HepG2 (cell line): ENCODE results near the gene NOTCH4. TPM values are rescaled to one million over a fixed set of nuclear protein-coding genes. Genes with fewer than 3 reads are reported as not detected.

Source experiments
- ATF1 ChIP-seq: IDR thresholded peaks from 2 replicates; pipeline ENCODE4 v1.6.1; 2016; ENCODE audit warnings: mild to moderate bottlenecking, control low read depth
- ATF4 ChIP-seq, 2 experiments: fragments of 450-650 bp in 1 of 2; sonication (generic) in 1 of 2; formaldehyde crosslinking; IDR thresholded peaks; 2 replicates each; pipeline versions ENCODE4 v1.5.0 to v1.8.0; 2020 to 2022; ENCODE audit warnings: mild to moderate bottlenecking in 1 of 2, missing genetic modification reagents in 1 of 2
- ETV6 ChIP-seq: sonication (generic); formaldehyde crosslinking; conservative IDR thresholded peaks from 2 replicates; pipeline ENCODE4 v1.4.0; 2020; ENCODE audit warnings: missing genetic modification reagents
- GATAD1 ChIP-seq: IDR thresholded peaks from 2 replicates; pipeline ENCODE4 v1.6.1; 2016; ENCODE audit warnings: missing genetic modification reagents, missing compliant biosample characterization
- GMEB2 ChIP-seq: IDR thresholded peaks from 2 replicates; pipeline ENCODE4 v1.6.1; 2016; ENCODE audit warnings: missing biosample characterization, missing genetic modification reagents, low read depth
- KLF12 ChIP-seq: sonication (generic); formaldehyde crosslinking; IDR thresholded peaks from 2 replicates; pipeline ENCODE4 v1.4.0; 2020; ENCODE audit warnings: missing genetic modification reagents, borderline replicate concordance
- MAFG ChIP-seq: sonication (generic); formaldehyde crosslinking; IDR thresholded peaks from 2 replicates; pipeline ENCODE4 v1.5.1; 2020; ENCODE audit warnings: mild to moderate bottlenecking, missing genetic modification reagents
- MAFK ChIP-seq, 2 experiments: IDR thresholded peaks in 1 of 2; conservative IDR thresholded peaks in 1 of 2; 2 replicates each; pipeline ENCODE4 v1.6.1; 2011; ENCODE audit warnings: improper control_type of control experiment in 2 of 2, low read length in 2 of 2
- MYNN ChIP-seq: sonication (generic); formaldehyde crosslinking; IDR thresholded peaks from 2 replicates; pipeline ENCODE4 v1.4.0; 2020; ENCODE audit warnings: mild to moderate bottlenecking, low read depth, missing genetic modification reagents
- NBN ChIP-seq: fragments of 450-650 bp; conservative IDR thresholded peaks from 2 replicates; pipeline ENCODE4 v1.6.1; 2017
- NFKBIZ ChIP-seq: IDR thresholded peaks from 2 replicates; pipeline ENCODE4 v1.6.1; 2018; ENCODE audit warnings: missing genetic modification reagents, missing compliant biosample characterization
- NR0B2 ChIP-seq: sonication (generic); formaldehyde crosslinking; IDR thresholded peaks from 2 replicates; pipeline ENCODE4 v1.4.0; 2020; ENCODE audit warnings: mild to moderate bottlenecking, missing genetic modification reagents
- NR2F2 ChIP-seq: IDR thresholded peaks from 2 replicates; pipeline ENCODE4 v1.6.1; 2012; ENCODE audit warnings: low read depth, inconsistent platforms, borderline replicate concordance
- PHF21A ChIP-seq: sonication (generic); formaldehyde crosslinking; IDR thresholded peaks from 2 replicates; pipeline ENCODE4 v1.5.0; 2020; ENCODE audit warnings: mild to moderate bottlenecking, missing genetic modification reagents
- RBAK ChIP-seq: sonication (generic); formaldehyde crosslinking; IDR thresholded peaks from 2 replicates; pipeline ENCODE4 v1.5.1; 2020; ENCODE audit warnings: mild to moderate bottlenecking, missing genetic modification reagents
- SNRNP70 ChIP-seq: fragments of 200-400 bp; formaldehyde crosslinking; IDR thresholded peaks from 2 replicates; pipeline ENCODE4 v1.6.1; 2017; ENCODE audit warnings: mild to moderate bottlenecking, low read depth, low read length, moderate library complexity
- SUZ12 ChIP-seq: fragments of 150-350 bp; IDR thresholded peaks from 2 replicates; pipeline ENCODE4 v1.6.1; 2014; ENCODE audit warnings: low read depth, low read length
- TBL1XR1 ChIP-seq: fragments of 150-350 bp; IDR thresholded peaks from 2 replicates; pipeline ENCODE4 v1.6.1; 2014; ENCODE audit warnings: borderline replicate concordance, low read length; ENCODE audit not compliant: partially characterized antibody
- TEF ChIP-seq: sonication (generic); formaldehyde crosslinking; IDR thresholded peaks from 2 replicates; pipeline ENCODE4 v1.5.0; 2020; ENCODE audit warnings: missing genetic modification reagents
- UBTF ChIP-seq: sonication (generic); formaldehyde crosslinking; IDR thresholded peaks from 2 replicates; pipeline ENCODE4 v1.4.0; 2020; ENCODE audit warnings: mild to moderate bottlenecking, missing genetic modification reagents
- ZMYM2 ChIP-seq: sonication (generic); formaldehyde crosslinking; IDR thresholded peaks from 2 replicates; pipeline ENCODE4 v1.8.0; 2022; ENCODE audit warnings: mild to moderate bottlenecking, missing genetic modification reagents
- ZNF468 ChIP-seq: sonication (generic); formaldehyde crosslinking; IDR thresholded peaks from 2 replicates; pipeline ENCODE4 v1.8.0; 2022; ENCODE audit warnings: mild to moderate bottlenecking, moderate library complexity, missing genetic modification reagents
- ZNF563 ChIP-seq: sonication (generic); formaldehyde crosslinking; IDR thresholded peaks from 2 replicates; pipeline ENCODE4 v1.8.0; 2022; ENCODE audit warnings: mild to moderate bottlenecking, moderate library complexity, missing genetic modification reagents
- ZNF569 ChIP-seq: sonication (generic); formaldehyde crosslinking; IDR thresholded peaks from 2 replicates; pipeline ENCODE4 v1.5.0; 2020; ENCODE audit warnings: mild to moderate bottlenecking, missing genetic modification reagents, moderate library complexity, borderline replicate concordance
- polyA plus RNA-seq, 8 experiments: library from polyadenylated mRNA; depleted of rRNA in 3 of 8; stranded (reverse) in 7 of 8; unstranded in 1 of 8; fragments of >200 nt; fragmentation: Illumina TruSeq in 4 of 8; extraction: Trizol in 4 of 8; gene quantifications; 2 replicates each; pipeline versions ENCODE4 v1.2.1 to v1.2.3, GENCODE V29; 2011 to 2016; ENCODE audit warnings: low read depth in 4 of 8, missing spikeins in 1 of 8, mixed read lengths in 1 of 8; ENCODE audit not compliant: insufficient read depth in 1 of 8
- total RNA-seq, 5 experiments: library from RNA; depleted of rRNA; stranded (reverse); fragments of >200 nt; fragmentation: Illumina TruSeq; extraction: Trizol; gene quantifications; 2 replicates each; pipeline ENCODE4 v1.2.3, GENCODE V29; 2016; ENCODE audit warnings: low read depth in 1 of 5

The NOTCH4 gene
- total and polyA plus RNA-seq, 2 of the 13 experiments (the other 11 are each of a cell fraction or from before 2014, with no cell fraction given): 0.51 to 0.83 TPM

GRCh38 chr6:32195902-32196681 is 27.8 kb downstream of the NOTCH4 start (continued):
- no peak for TF ChIP-seq NFKBIZ
- TF ChIP-seq NBN: no peak
- peak; percentile 66; the same call in 1 of the 2 replicates for TF ChIP-seq ZNF563
- no peak for TF ChIP-seq ZNF569 (CRISPR knock-in tag)
- TF ChIP-seq GATAD1 (CRISPR knock-in tag): peak; percentile 90
- peak; percentile 92 to 98 for TF ChIP-seq MAFK (conservative IDR thresholded peaks at IDR 0.05 in 1 of 2, IDR thresholded peaks at IDR 0.05 in 1 of 2; ENCODE audit: low read length in 2 of 2)
- TF ChIP-seq ZMYM2 (CRISPR knock-in tag): no peak
- TF ChIP-seq TEF (CRISPR knock-in tag): no peak; the same call in 1 of the 2 replicates
- TF ChIP-seq ATF1 (CRISPR knock-in tag): peak; percentile 77
- TF ChIP-seq ZNF468: no peak
- no peak for TF ChIP-seq MYNN
- TF ChIP-seq ETV6 (CRISPR knock-in tag): no peak; the same call in 1 of the 2 replicates
- peak; percentile 91 for TF ChIP-seq GMEB2 (CRISPR knock-in tag)
- TF ChIP-seq TBL1XR1: peak; percentile 66
- peak; percentile 28; the same call in 1 of the 2 replicates for TF ChIP-seq NR0B2 (CRISPR knock-in tag)
- TF ChIP-seq ATF4 (CRISPR knock-in tag; IDR thresholded peaks at IDR 0.05): 0 out of 4 replicates have a peak, but pooled peaks of 1 of the 2 experiments have one; percentile 29
- no peak for TF ChIP-seq KLF12 (CRISPR knock-in tag)
- TF ChIP-seq MAFG (CRISPR knock-in tag): peak; percentile 82; the same call in 1 of the 2 replicates
- TF ChIP-seq UBTF (CRISPR knock-in tag): peak; percentile 72
- TF ChIP-seq SUZ12: no peak
- peak; percentile 69; the same call in 1 of the 2 replicates for TF ChIP-seq PHF21A (CRISPR knock-in tag)
- TF ChIP-seq NR2F2: peak; percentile 35; the same call in 1 of the 2 replicates
- no peak for TF ChIP-seq SNRNP70
- TF ChIP-seq RBAK: no peak
